ENCODE results near the gene ABCG1.
"Not testable (repeated sequence)": the region's sequence is repeated elsewhere in the genome, so short reads cannot be mapped to it uniquely, and the experiment has no call there.

The ABCG1 gene

GRCh38 chr21:42218836-42219605 lies at the start of gene ABCG1:
ABCG1 (plus strand) TSS chr21:42219140; CDS start chr21:42219263, 123 bp downstream.
- DNase-seq: peak; percentile 36

- DNase-seq: no peak
Observed at GRCh38 chr21:42169758-42170157, 49.2 kb upstream of the ABCG1 start.

- DNase-seq: no peak
Observed at GRCh38 chr21:42171091-42172053, 47.6 kb upstream of the ABCG1 start.

GRCh38 chr21:42172596-42173483 lies 46.1 kb upstream of the ABCG1 start:
- DNase-seq: no peak

GRCh38 chr21:42174173-42174572 lies 44.8 kb upstream of the ABCG1 start:
- DNase-seq: no peak

- no peak for DNase-seq
Observed at GRCh38 chr21:42175110-42175710, 43.7 kb upstream of the ABCG1 start.

- no peak for DNase-seq
Observed at GRCh38 chr21:42176859-42177258, 42.1 kb upstream of the ABCG1 start.

- DNase-seq: no peak
Observed at GRCh38 chr21:42179316-42179715, 39.6 kb upstream of the ABCG1 start.

GRCh38 chr21:42180001-42180400 lies 38.9 kb upstream of the ABCG1 start:
- DNase-seq: not testable (repeated sequence)

GRCh38 chr21:42182713-42183371 lies 36.1 kb upstream of the ABCG1 start:
- DNase-seq: no peak

GRCh38 chr21:42183374-42184266 lies 35.3 kb upstream of the ABCG1 start:
- DNase-seq: no peak

GRCh38 chr21:42186591-42186990 lies 32.3 kb upstream of the ABCG1 start:
- DNase-seq: no peak

GRCh38 chr21:42187976-42188653 lies 30.8 kb upstream of the ABCG1 start:
- DNase-seq: no peak

- no peak for DNase-seq
Observed at GRCh38 chr21:42188663-42189062, 30.3 kb upstream of the ABCG1 start.

- no peak for DNase-seq
Observed at GRCh38 chr21:42189431-42189830, 29.5 kb upstream of the ABCG1 start.

- no peak for DNase-seq
Observed at GRCh38 chr21:42189860-42190485, 29.0 kb upstream of the ABCG1 start.

- no peak for DNase-seq
Observed at GRCh38 chr21:42190486-42190863, 28.5 kb upstream of the ABCG1 start.

- no peak for DNase-seq
Observed at GRCh38 chr21:42191064-42191463, 27.9 kb upstream of the ABCG1 start.
